SJSA1 (cell line): Measurements from ENCODE around the gene LCE3A. TPM values are rescaled to one million over a fixed set of nuclear protein-coding genes. Genes with fewer than 3 reads are reported as not detected.
"Not testable (repeated sequence)": the region's sequence is repeated elsewhere in the genome, so short reads cannot be mapped to it uniquely, and the experiment has no call there.

ENCODE experiments used
- DNase-seq, 2 experiments: peaks; one replicate each; pipeline ENCODE4 v3.0.0-alpha.2; 2015 to 2020; ENCODE audit warnings: low spot score in 2 of 2, low read depth in 1 of 2
- H3K27ac ChIP-seq: fragments of 250-450 bp; sonication (Bioruptor Pico); 2 replicates; pipeline ENCODE4 v1.5.1; 2020; ENCODE audit warnings: mild to moderate bottlenecking, moderate library complexity
- H3K27me3 ChIP-seq: fragments of 250-450 bp; sonication (Bioruptor Pico); replicated peaks from 2 replicates; pipeline ENCODE4 v1.5.1; 2020; ENCODE audit warnings: mild to moderate bottlenecking, moderate library complexity
- H3K36me3 ChIP-seq: fragments of 250-450 bp; sonication (Bioruptor Pico); 2 replicates; pipeline ENCODE4 v1.5.1; 2020; ENCODE audit warnings: mild to moderate bottlenecking
- H3K4me1 ChIP-seq: fragments of 250-450 bp; sonication (Bioruptor Pico); replicated peaks from 2 replicates; pipeline ENCODE4 v1.6.1; 2021; ENCODE audit warnings: mild to moderate bottlenecking
- H3K4me3 ChIP-seq: fragments of 250-450 bp; sonication (Bioruptor Pico); 2 replicates; pipeline ENCODE4 v1.5.1; 2020; ENCODE audit warnings: mild to moderate bottlenecking
- H3K9me3 ChIP-seq: fragments of 250-450 bp; sonication (Bioruptor Pico); replicated peaks from 2 replicates; pipeline ENCODE4 v1.5.1; 2020; ENCODE audit warnings: mild to moderate bottlenecking
- total RNA-seq: library from RNA; depleted of rRNA; stranded (reverse); fragments of >200 nt; shearing (Covaris generic); gene quantifications from 2 replicates; pipeline ENCODE4 v1.2.3, GENCODE V29; 2014; rRNA removed

LCE3A gene
- total RNA-seq: not detected in 2 replicates

GRCh38 chr1:152622803-152623202, at the start of gene LCE3A:
Gene LCE3A, minus strand, starts transcription at chr1:152623103. Its CDS starts 0 bp downstream, at chr1:152623103.
- Histone ChIP-seq H3K4me3 (no peak within 1 kb of the TSS), H3K36me3 (no peaks in the 10 kb centered on the region), H3K9me3 (no peaks in the 10 kb centered on the region; the same call in 1 of the 2 replicates), H3K27me3 (no peaks in the 10 kb centered on the region), H3K4me1 (no peaks in the 10 kb centered on the region), H3K27ac (no peak within 1 kb of the TSS)
- DNase-seq: no peak

GRCh38 chr1:152667648-152668047, 44.7 kb upstream of the LCE3A start:
- no peak overlapping the region for H3K4me3 ChIP-seq
- no peaks in the 10 kb centered on the region for H3K4me1 ChIP-seq
- DNase-seq: no peak
- H3K36me3 ChIP-seq: no peaks in the 10 kb centered on the region
- H3K27ac ChIP-seq: no peak overlapping the region
- H3K9me3 ChIP-seq: no peaks in the 10 kb centered on the region
- H3K27me3 ChIP-seq: no peaks in the 10 kb centered on the region; the same call in 1 of the 2 replicates

- H3K27ac ChIP-seq, H3K4me3 ChIP-seq, DNase-seq, H3K4me1 ChIP-seq, H3K36me3 ChIP-seq, H3K9me3 ChIP-seq, H3K27me3 ChIP-seq: not testable (repeated sequence)
Measured at GRCh38 chr1:152666171-152666570, 43.3 kb upstream of the LCE3A start.

GRCh38 chr1:152663098-152663497, 40.2 kb upstream of the LCE3A start, which contains the start of gene LCE2D:
Gene LCE2D, plus strand, starts transcription at chr1:152663380. Its CDS starts 726 bp downstream, at chr1:152664106.
- Histone ChIP-seq H3K9me3 (no peaks in the 10 kb centered on the region), H3K4me1 (no peaks in the 10 kb centered on the region), H3K27me3 (no peaks in the 10 kb centered on the region), H3K27ac (no peak within 1 kb of the TSS), H3K4me3 (no peak within 1 kb of the TSS), H3K36me3 (no peaks in the 10 kb centered on the region)
- DNase-seq: no peak

- no peak overlapping the region for H3K4me3 ChIP-seq
- no peaks in the 10 kb centered on the region for H3K36me3 ChIP-seq
- DNase-seq: no peak
- no peaks in the 10 kb centered on the region for H3K4me1 ChIP-seq
- no peak overlapping the region for H3K27ac ChIP-seq
- 0 out of 2 replicates have a peak, but pooled peaks cover 5% of the 10 kb centered on the region for H3K27me3 ChIP-seq
- H3K9me3 ChIP-seq: no peaks in the 10 kb centered on the region
Measured at GRCh38 chr1:152658649-152659048, 35.7 kb upstream of the LCE3A start.

- 0 out of 2 replicates have a peak, but pooled peaks cover 5% of the 10 kb centered on the region for H3K27me3 ChIP-seq
- H3K4me1 ChIP-seq: no peaks in the 10 kb centered on the region
- H3K27ac ChIP-seq: no peak overlapping the region
- H3K36me3 ChIP-seq: no peaks in the 10 kb centered on the region
- no peaks in the 10 kb centered on the region for H3K9me3 ChIP-seq
- no peak overlapping the region for H3K4me3 ChIP-seq
- no peak for DNase-seq
Measured at GRCh38 chr1:152657677-152658076, 34.8 kb upstream of the LCE3A start.

GRCh38 chr1:152656459-152656858, 33.6 kb upstream of the LCE3A start:
- H3K4me1 ChIP-seq: no peaks in the 10 kb centered on the region
- H3K36me3 ChIP-seq: no peaks in the 10 kb centered on the region
- no peak overlapping the region for H3K4me3 ChIP-seq
- DNase-seq: no peak
- H3K27ac ChIP-seq: no peak overlapping the region
- no peaks in the 10 kb centered on the region for H3K9me3 ChIP-seq
- H3K27me3 ChIP-seq: 0 out of 2 replicates have a peak, but pooled peaks cover 5% of the 10 kb centered on the region

GRCh38 chr1:152654110-152654509, 31.2 kb upstream of the LCE3A start:
- no peaks in the 10 kb centered on the region for H3K36me3 ChIP-seq
- peak; percentile 49 to 72 for DNase-seq
- no peak overlapping the region for H3K4me3 ChIP-seq
- no peaks in the 10 kb centered on the region for H3K4me1 ChIP-seq
- no peaks in the 10 kb centered on the region for H3K9me3 ChIP-seq
- 0 out of 2 replicates have a peak, but pooled peaks cover 8% of the 10 kb centered on the region for H3K27me3 ChIP-seq
- H3K27ac ChIP-seq: no peak overlapping the region

- DNase-seq: no peak
- peaks cover 4% of the 10 kb centered on the region for H3K27me3 ChIP-seq
- H3K4me3 ChIP-seq: no peak overlapping the region
- H3K36me3 ChIP-seq: no peaks in the 10 kb centered on the region
- H3K4me1 ChIP-seq: no peaks in the 10 kb centered on the region
- no peak overlapping the region for H3K27ac ChIP-seq
- no peaks in the 10 kb centered on the region for H3K9me3 ChIP-seq
Measured at GRCh38 chr1:152646656-152647055, 23.8 kb upstream of the LCE3A start.

- Histone ChIP-seq H3K4me1 (no peaks in the 10 kb centered on the region), H3K27me3 (peaks cover 12% of the 10 kb centered on the region), H3K36me3 (no peaks in the 10 kb centered on the region), H3K27ac (no peak overlapping the region), H3K4me3 (no peak overlapping the region), H3K9me3 (no peaks in the 10 kb centered on the region)
- DNase-seq: no peak
Measured at GRCh38 chr1:152645146-152645545, 22.2 kb upstream of the LCE3A start.

- Histone ChIP-seq H3K36me3 (no peaks in the 10 kb centered on the region), H3K27ac (no peak overlapping the region), H3K4me3 (no peak overlapping the region), H3K9me3 (no peaks in the 10 kb centered on the region), H3K4me1 (no peaks in the 10 kb centered on the region), H3K27me3 (peaks cover 12% of the 10 kb centered on the region)
- no peak for DNase-seq
Measured at GRCh38 chr1:152643945-152644344, 21.0 kb upstream of the LCE3A start.

- no peak for DNase-seq
- Histone ChIP-seq H3K36me3 (no peaks in the 10 kb centered on the region), H3K9me3 (no peaks in the 10 kb centered on the region), H3K4me1 (no peaks in the 10 kb centered on the region), H3K27me3 (peaks cover 12% of the 10 kb centered on the region), H3K27ac (no peak overlapping the region), H3K4me3 (no peak overlapping the region)
Measured at GRCh38 chr1:152640351-152640750, 17.4 kb upstream of the LCE3A start.

GRCh38 chr1:152630596-152630995, 7.7 kb upstream of the LCE3A start:
- Histone ChIP-seq H3K36me3 (no peaks in the 10 kb centered on the region), H3K9me3 (no peaks in the 10 kb centered on the region), H3K4me1 (no peaks in the 10 kb centered on the region), H3K4me3 (no peak overlapping the region), H3K27ac (no peak overlapping the region), H3K27me3 (no peaks in the 10 kb centered on the region)
- DNase-seq: no peak

GRCh38 chr1:152626744-152627143, 3.8 kb upstream of the LCE3A start:
- DNase-seq: no peak
- no peak overlapping the region for H3K27ac ChIP-seq
- H3K9me3 ChIP-seq: no peaks in the 10 kb centered on the region
- no peak overlapping the region for H3K4me3 ChIP-seq
- H3K27me3 ChIP-seq: no peaks in the 10 kb centered on the region
- H3K36me3 ChIP-seq: no peaks in the 10 kb centered on the region
- no peaks in the 10 kb centered on the region for H3K4me1 ChIP-seq
